HCT116 (cell line): Measurements from ENCODE around the gene DOCK2. TPM values are rescaled to one million over a fixed set of nuclear protein-coding genes. Genes with fewer than 3 reads are reported as not detected.

ENCODE experiments used
- ATAC-seq: fragments of 200-7000 bp; cut with Tn5 transposase; 2 replicates; pipeline ENCODE4 v1.9.1; 2020; ENCODE audit warnings: mild to moderate bottlenecking, moderate library complexity
- BruUV-seq: library from RNA; stranded (reverse); fragments of 400-500 nt; replicated peaks from 2 replicates; lab custom pipeline; 2021; lab: Mats Ljungman, UMichigan
- CTCF ChIA-PET: fragments of 300-600 bp; sonication (Branson Sonifier 250); formaldehyde crosslinking; loops from one replicate; lab custom pipeline; 2021; ENCODE audit warnings: antibody characterized with exemption; lab: Charles Lee
- POLR2A ChIA-PET: fragments of 300-600, 350-600 bp; sonication (Branson Sonifier 250); formaldehyde crosslinking; loops from one replicate; lab custom pipeline; 2021; ENCODE audit warnings: antibody characterized with exemption; lab: Charles Lee
- RAD21 ChIA-PET, 2 experiments: fragments of 300-600 bp; sonication (Branson Sonifier 250); formaldehyde crosslinking; loops; one replicate each; lab custom pipeline; 2023; ENCODE audit warnings: low total read pairs in 2 of 2; ENCODE audit not compliant: uncharacterized antibody in 2 of 2, unreplicated experiment in 2 of 2, low non-redundant PET in 1 of 2; lab: Charles Lee
- DNase-seq: peaks from one replicate; pipeline ENCODE4 v3.0.0-alpha.2; 2010; ENCODE audit warnings: low read depth, low spot score
- H2AFZ ChIP-seq: fragments of 200-600 bp; shearing (Covaris generic), sonication (generic); 2 replicates; pipeline ENCODE4 v1.6.1; 2017; ENCODE audit warnings: low read depth, mixed run types, mixed read lengths, antibody characterized with exemption, low read length; ENCODE audit not compliant: poor library complexity, severe bottlenecking
- H3K27ac ChIP-seq: 2 replicates; pipeline ENCODE4 v1.5.1; 2012; ENCODE audit warnings: low read depth, low read length
- H3K27me3 ChIP-seq: fragments of 200-600 bp; sonication (generic); 2 replicates; pipeline ENCODE4 v1.6.1; 2016; ENCODE audit warnings: mixed run types, low read length, mixed read lengths; ENCODE audit not compliant: insufficient read depth
- H3K36me3 ChIP-seq, 2 experiments: fragments of 200-500 bp in 1 of 2; fragments of 200-600 bp in 1 of 2; sonication (Bioruptor generic) in 1 of 2; sonication (generic) in 1 of 2; 2 replicates each; pipeline versions ENCODE4 v1.5.1 to v1.6.1; 2014 to 2016; ENCODE audit warnings: low read length in 2 of 2, inconsistent platforms in 1 of 2, mixed read lengths in 1 of 2, mixed run types in 1 of 2; ENCODE audit not compliant: insufficient read depth in 2 of 2, control insufficient read depth in 1 of 2
- H3K4me1 ChIP-seq, 2 experiments: fragments of 200-600 bp in 1 of 2; sonication (generic) in 1 of 2; 2 replicates each; pipeline versions ENCODE4 v1.5.1 to v1.6.1; 2012 to 2017; ENCODE audit warnings: low read length in 2 of 2, inconsistent platforms in 1 of 2, mild to moderate bottlenecking in 1 of 2, mixed read lengths in 1 of 2, mixed run types in 1 of 2, moderate library complexity in 1 of 2; ENCODE audit not compliant: insufficient read depth in 2 of 2, control insufficient read depth in 1 of 2
- H3K4me2 ChIP-seq: fragments of 200-600 bp; sonication (generic); 2 replicates; pipeline ENCODE4 v1.6.1; 2017; ENCODE audit warnings: mixed run types, low read length, mixed read lengths
- H3K4me3 ChIP-seq, 2 experiments: fragments of 200-600 bp in 1 of 2; sonication (generic) in 1 of 2; replicated peaks in 1 of 2; 2 replicates each; pipeline ENCODE4 v1.5.1; 2011 to 2016; ENCODE audit warnings: low read length in 2 of 2, control low read depth in 1 of 2, low read depth in 1 of 2, mild to moderate bottlenecking in 1 of 2, mixed read lengths in 1 of 2, mixed run types in 1 of 2
- H3K79me2 ChIP-seq: fragments of 200-600 bp; sonication (generic); 2 replicates; pipeline ENCODE4 v1.6.1; 2017; ENCODE audit warnings: mild to moderate bottlenecking, mixed run types, low read length, moderate library complexity, mixed read lengths; ENCODE audit not compliant: insufficient read depth
- H3K9ac ChIP-seq: fragments of 200-600 bp; sonication (generic); 2 replicates; pipeline ENCODE4 v1.6.1; 2016; ENCODE audit warnings: low read length, mixed read lengths
- H3K9me2 ChIP-seq: fragments of 200-600 bp; sonication (generic), shearing (Covaris generic); 2 replicates; pipeline ENCODE4 v1.6.1; 2017; ENCODE audit warnings: mixed run types, mild to moderate bottlenecking, moderate library complexity; ENCODE audit not compliant: insufficient read depth
- H3K9me3 ChIP-seq, 2 experiments: fragments of 200-500 bp in 1 of 2; fragments of 200-600 bp in 1 of 2; sonication (Bioruptor generic) in 1 of 2; sonication (generic) in 1 of 2; 2 replicates each; pipeline ENCODE4 v1.6.1; 2014 to 2017; ENCODE audit warnings: low read length in 2 of 2, mixed read lengths in 2 of 2, inconsistent platforms in 1 of 2, low read depth in 1 of 2, mild to moderate bottlenecking in 1 of 2, mixed run types in 1 of 2, moderate library complexity in 1 of 2; ENCODE audit not compliant: control insufficient read depth in 1 of 2, insufficient read depth in 1 of 2
- H4K20me1 ChIP-seq: fragments of 200-600 bp; sonication (generic), shearing (Covaris generic); 2 replicates; pipeline ENCODE4 v1.6.1; 2017; ENCODE audit warnings: mixed run types, mild to moderate bottlenecking, moderate library complexity; ENCODE audit not compliant: insufficient read depth
- ATF3 ChIP-seq: IDR thresholded peaks from 2 replicates; pipeline ENCODE4 v1.6.1; 2012
- CBX3 ChIP-seq: IDR thresholded peaks from 2 replicates; pipeline ENCODE4 v1.6.1; 2012; ENCODE audit warnings: low read depth
- ELF1 ChIP-seq: IDR thresholded peaks from 2 replicates; pipeline ENCODE4 v1.6.1; 2012; ENCODE audit warnings: low read depth, borderline replicate concordance
- EZH2phosphoT487 ChIP-seq: fragments of 200-600 bp; IDR thresholded peaks from 2 replicates; pipeline ENCODE4 v1.6.1; 2018; ENCODE audit warnings: antibody characterized with exemption, borderline replicate concordance
- MAX ChIP-seq: IDR thresholded peaks from 2 replicates; pipeline ENCODE4 v1.6.1; 2012
- POLR2AphosphoS5 ChIP-seq: IDR thresholded peaks from 2 replicates; pipeline ENCODE4 v1.6.1; 2011; ENCODE audit warnings: mild to moderate bottlenecking, low read depth, low read length, moderate library complexity
- RAD21 ChIP-seq: IDR thresholded peaks from 2 replicates; pipeline ENCODE4 v1.6.1; 2012; ENCODE audit warnings: low read depth, mild to moderate bottlenecking
- REST ChIP-seq: IDR thresholded peaks from 2 replicates; pipeline ENCODE4 v1.6.1; 2012; ENCODE audit warnings: low read depth
- SIN3A ChIP-seq: IDR thresholded peaks from 2 replicates; pipeline ENCODE4 v1.6.1; 2012; ENCODE audit warnings: low read depth
- SRF ChIP-seq: IDR thresholded peaks from 2 replicates; pipeline ENCODE4 v1.6.1; 2012; ENCODE audit warnings: low read depth
- TCF7L2 ChIP-seq: IDR thresholded peaks from 2 replicates; pipeline ENCODE4 v1.7.0; 2011; ENCODE audit warnings: borderline replicate concordance, inconsistent platforms; ENCODE audit not compliant: insufficient read depth, insufficient read length; ENCODE audit errors: extremely low read depth
- ZNF274 ChIP-seq: fragments of 200-500 bp; sonication (Bioruptor generic); IDR thresholded peaks from 2 replicates; pipeline ENCODE4 v1.6.1; 2014; ENCODE audit warnings: mild to moderate bottlenecking, low read depth, low read length, inconsistent platforms
- intact Hi-C: fragments of 100-400 bp; cut with micrococcal nuclease; formaldehyde crosslinking; loops from 2 replicates; pipeline ENCODE4 v1.10.0; 2022
- total RNA-seq: library from RNA; stranded (reverse); gene quantifications from one replicate; pipeline ENCODE4 v1.2.1, GENCODE V29; 2021; ENCODE audit not compliant: unreplicated experiment

The DOCK2 gene
- total RNA-seq, 1 experiment from 2014 or later: 0.89 TPM

- POLR2A ChIA-PET: no interaction called here
- Histone ChIP-seq H3K4me3 (no peak overlapping the region), H3K79me2 (no peaks in the 10 kb centered on the region), H3K9me3 (no peaks in the 10 kb centered on the region), H3K27ac (no peak overlapping the region), H3K4me2 (no peak overlapping the region), H3K9ac (no peak overlapping the region), H3K27me3 (peaks cover 43% of the 10 kb centered on the region), H4K20me1 (no peaks in the 10 kb centered on the region), H2AFZ (no peak overlapping the region), H3K9me2 (no peaks in the 10 kb centered on the region), H3K36me3 (no peaks in the 10 kb centered on the region), H3K4me1 (no peaks in the 10 kb centered on the region)
- no TSS peak for BruUV-seq
- DNase-seq: no peak
- TF ChIP-seq RAD21 (no peak), SIN3A (no peak), EZH2phosphoT487 (no peak), MAX (no peak), TCF7L2 (no peak), ATF3 (no peak), SRF (no peak), ZNF274 (no peak), ELF1 (no peak), CBX3 (no peak), REST (no peak), POLR2AphosphoS5 (no peak)
- intact Hi-C loops: no loop called here
- CTCF ChIA-PET: no interaction called here
- RAD21 ChIA-PET: no interaction called here
- ATAC-seq: no peak
Observed at GRCh38 chr5:169897481-169897880, 260.4 kb downstream of the DOCK2 start.
